NT2/D1 (cell line): ENCODE results near the gene TENM3.

Experiments used
- DNase-seq: peaks from one replicate; pipeline ENCODE4 v3.0.0-alpha.2; 2011; ENCODE audit warnings: low read depth, low spot score
- H3K27me3 ChIP-seq: 2 replicates; pipeline ENCODE4 v1.6.0; 2011; ENCODE audit warnings: mild to moderate bottlenecking; ENCODE audit not compliant: insufficient read length, insufficient read depth
- H3K36me3 ChIP-seq: 2 replicates; pipeline ENCODE4 v1.6.1; 2011; ENCODE audit warnings: mild to moderate bottlenecking, low read length, mixed read lengths; ENCODE audit not compliant: insufficient read depth, insufficient read length
- H3K4me1 ChIP-seq: 2 replicates; pipeline ENCODE4 v1.5.1; 2011; ENCODE audit not compliant: insufficient read depth, insufficient read length
- H3K4me3 ChIP-seq: 2 replicates; pipeline ENCODE4 v1.5.1; 2011; ENCODE audit warnings: low read depth; ENCODE audit not compliant: insufficient read length
- H3K9ac ChIP-seq: 2 replicates; pipeline ENCODE4 v1.6.0; 2011; ENCODE audit warnings: low read depth; ENCODE audit not compliant: insufficient read length
- H3K9me3 ChIP-seq: 2 replicates; pipeline ENCODE4 v1.5.1; 2011; ENCODE audit warnings: mild to moderate bottlenecking, low read length; ENCODE audit not compliant: insufficient read depth
- SUZ12 ChIP-seq: IDR thresholded peaks from 2 replicates; pipeline ENCODE4 v1.6.1; 2011; ENCODE audit not compliant: insufficient read length, insufficient read depth; ENCODE audit errors: extremely low read depth
- YY1 ChIP-seq: IDR thresholded peaks from 2 replicates; pipeline ENCODE4 v1.6.1; 2011; ENCODE audit not compliant: insufficient read length, insufficient read depth
- ZNF274 ChIP-seq: IDR thresholded peaks from 2 replicates; pipeline ENCODE4 v1.6.1; 2011; ENCODE audit warnings: mild to moderate bottlenecking, low read depth, low read length

TENM3 gene

DNA sequence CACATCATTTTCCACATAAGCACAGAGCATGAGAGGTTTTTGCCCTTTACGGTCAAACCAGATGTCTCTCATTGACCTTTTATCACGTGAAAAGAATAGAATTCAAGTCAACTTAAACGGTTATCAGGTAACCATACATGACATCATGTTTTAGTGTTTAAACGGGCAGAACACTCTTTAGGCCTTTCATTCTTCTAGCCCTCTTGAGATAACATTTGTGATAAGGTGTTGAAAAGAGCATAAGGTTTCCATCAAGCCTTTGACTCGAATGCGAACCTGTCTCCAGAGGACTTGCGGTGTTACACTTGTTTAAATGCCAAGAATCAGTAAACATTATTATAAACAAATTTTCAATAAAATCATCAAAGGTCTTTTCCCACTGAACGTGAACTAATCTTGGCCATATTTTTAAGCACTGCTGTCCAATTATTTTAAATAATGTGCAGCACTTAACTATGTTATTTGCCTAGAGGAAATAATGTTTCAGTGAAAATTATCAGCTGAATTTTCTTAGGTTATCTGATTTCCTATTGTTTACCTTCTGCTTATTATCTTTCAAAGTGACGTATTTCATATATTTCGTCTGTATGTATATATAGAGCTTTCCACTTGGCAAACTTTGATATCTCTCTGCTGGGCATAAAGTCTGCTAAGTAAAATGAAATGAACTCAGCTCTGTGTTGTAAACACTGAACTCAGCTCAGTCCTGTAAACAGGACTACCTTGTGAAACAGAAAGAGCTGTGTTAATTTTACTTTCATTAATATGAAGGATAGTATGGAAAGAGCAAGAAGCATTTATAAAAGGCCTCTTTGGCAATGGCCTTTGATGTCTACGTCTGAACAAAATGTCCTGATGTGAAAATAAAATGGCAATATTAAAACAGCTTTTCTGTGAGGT, 33.3 kb downstream of the TENM3 start:
- no peaks in the 10 kb centered on the region for H3K36me3 ChIP-seq
- H3K4me1 ChIP-seq: no peaks in the 10 kb centered on the region
- H3K4me3 ChIP-seq: no peak overlapping the region
- H3K9me3 ChIP-seq: no peaks in the 10 kb centered on the region
- H3K27me3 ChIP-seq: no peaks in the 10 kb centered on the region
- DNase-seq: no peak
- no peak for TF ChIP-seq SUZ12
- TF ChIP-seq ZNF274: no peak
- TF ChIP-seq YY1: no peak
- no peak overlapping the region for H3K9ac ChIP-seq

DNA sequence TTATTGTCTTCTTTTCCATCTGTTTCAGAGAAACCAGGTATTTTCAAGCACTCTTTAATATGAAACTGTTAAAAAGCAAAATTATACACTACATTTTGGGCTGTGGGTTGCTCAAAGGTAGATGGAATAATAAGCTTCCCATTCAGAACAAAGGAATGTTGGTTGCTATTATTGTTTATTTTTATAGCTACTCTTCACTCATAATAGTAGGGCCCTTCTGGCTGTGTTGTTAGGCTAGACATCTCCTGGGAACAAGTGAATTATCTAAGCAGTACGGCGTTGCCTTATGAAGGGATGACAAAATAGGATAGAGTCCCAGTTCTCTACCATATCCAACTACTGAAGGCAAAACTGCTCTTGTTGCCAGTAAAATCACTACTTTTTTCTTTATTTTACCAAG, 34.2 kb downstream of the TENM3 start:
- H3K27me3 ChIP-seq: no peaks in the 10 kb centered on the region
- no peaks in the 10 kb centered on the region for H3K4me1 ChIP-seq
- no peaks in the 10 kb centered on the region for H3K9me3 ChIP-seq
- no peaks in the 10 kb centered on the region for H3K36me3 ChIP-seq
- no peak for TF ChIP-seq YY1
- TF ChIP-seq ZNF274: no peak
- no peak overlapping the region for H3K4me3 ChIP-seq
- H3K9ac ChIP-seq: no peak overlapping the region
- no peak for DNase-seq

DNA sequence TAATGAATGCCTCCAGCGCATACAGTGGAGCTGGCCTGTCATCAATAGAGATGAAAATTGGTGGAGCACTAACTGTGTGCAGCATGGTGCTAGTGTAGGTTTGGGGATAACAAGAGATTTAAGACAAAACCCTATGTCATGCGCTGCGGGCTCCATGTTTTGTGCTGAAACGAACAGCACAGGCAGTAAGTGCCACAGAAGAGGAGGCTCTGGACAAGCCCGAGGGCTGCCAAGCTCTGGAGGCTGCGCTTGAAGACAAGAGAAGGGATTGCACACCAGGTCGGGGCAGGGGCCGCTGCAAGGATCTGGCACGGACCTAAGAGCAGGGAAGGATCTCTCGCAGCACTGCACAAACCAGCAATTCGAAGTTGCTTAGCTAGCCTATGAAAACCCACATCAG, 35.5 kb downstream of the TENM3 start:
- Histone ChIP-seq H3K9ac (no peak overlapping the region), H3K9me3 (no peaks in the 10 kb centered on the region), H3K4me3 (no peak overlapping the region), H3K36me3 (no peaks in the 10 kb centered on the region), H3K4me1 (no peaks in the 10 kb centered on the region), H3K27me3 (no peaks in the 10 kb centered on the region)
- DNase-seq: no peak
- TF ChIP-seq SUZ12 (no peak), YY1 (no peak), ZNF274 (no peak)

DNA sequence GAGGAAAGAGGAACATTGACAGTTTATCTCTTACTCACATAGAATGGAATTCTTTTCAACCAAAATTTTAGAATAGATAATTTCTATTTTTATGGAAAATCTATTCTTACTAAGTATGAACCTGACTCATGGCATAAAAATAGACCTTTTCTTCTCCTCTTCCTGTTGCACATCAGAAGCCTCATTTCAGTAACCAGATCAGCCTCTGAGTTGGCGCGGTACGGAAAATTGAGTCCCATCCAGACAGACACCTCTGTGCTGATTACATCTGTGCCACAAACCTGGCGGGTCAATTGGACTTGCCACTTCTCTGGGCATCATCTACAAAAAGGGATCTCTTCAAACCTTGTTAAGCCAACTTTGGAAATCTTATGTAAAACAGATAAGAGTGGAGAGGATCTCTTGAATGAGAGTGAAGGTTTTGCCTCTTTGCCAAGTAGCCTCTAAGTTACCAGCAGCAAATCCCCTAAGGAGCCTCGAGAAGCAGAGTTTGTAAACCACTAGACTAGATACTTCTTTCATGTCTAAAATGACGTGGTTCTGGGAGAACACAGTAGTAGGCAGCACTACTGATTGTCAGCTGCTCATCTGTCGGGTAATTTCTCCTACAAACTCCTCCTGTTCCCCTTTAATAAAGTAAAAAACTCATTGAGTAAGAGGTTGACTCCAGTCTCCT, 37.4 kb downstream of the TENM3 start:
- TF ChIP-seq SUZ12 (no peak), ZNF274 (no peak), YY1 (no peak)
- Histone ChIP-seq H3K4me1 (no peaks in the 10 kb centered on the region), H3K36me3 (no peaks in the 10 kb centered on the region), H3K9me3 (no peaks in the 10 kb centered on the region), H3K27me3 (no peaks in the 10 kb centered on the region), H3K4me3 (no peak overlapping the region), H3K9ac (no peak overlapping the region)
- no peak for DNase-seq

DNA sequence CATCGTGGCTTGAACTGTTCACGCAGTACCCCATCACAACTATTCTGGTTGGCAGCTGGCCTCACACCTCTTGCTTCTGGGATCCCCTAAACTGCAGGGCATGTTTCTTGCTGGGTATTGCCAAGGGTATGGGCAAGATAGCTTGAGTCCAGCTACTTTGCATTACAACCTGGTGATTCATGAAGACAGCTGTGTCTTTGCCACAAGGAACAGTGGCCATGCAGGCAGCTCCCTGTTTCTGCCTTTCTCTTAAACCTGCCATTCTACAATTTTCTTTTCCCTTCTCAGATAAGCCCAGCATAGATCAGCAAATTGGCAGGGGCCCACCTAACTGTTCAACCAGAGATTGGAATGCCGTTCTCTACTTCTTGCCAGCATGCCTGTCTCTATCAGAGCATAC, 42.8 kb downstream of the TENM3 start:
- H3K4me1 ChIP-seq: no peaks in the 10 kb centered on the region
- no peaks in the 10 kb centered on the region for H3K9me3 ChIP-seq
- no peak overlapping the region for H3K9ac ChIP-seq
- H3K4me3 ChIP-seq: no peak overlapping the region
- no peaks in the 10 kb centered on the region for H3K36me3 ChIP-seq
- no peaks in the 10 kb centered on the region for H3K27me3 ChIP-seq
- DNase-seq: no peak
- TF ChIP-seq YY1: no peak
- TF ChIP-seq SUZ12: no peak
- TF ChIP-seq ZNF274: no peak

DNA sequence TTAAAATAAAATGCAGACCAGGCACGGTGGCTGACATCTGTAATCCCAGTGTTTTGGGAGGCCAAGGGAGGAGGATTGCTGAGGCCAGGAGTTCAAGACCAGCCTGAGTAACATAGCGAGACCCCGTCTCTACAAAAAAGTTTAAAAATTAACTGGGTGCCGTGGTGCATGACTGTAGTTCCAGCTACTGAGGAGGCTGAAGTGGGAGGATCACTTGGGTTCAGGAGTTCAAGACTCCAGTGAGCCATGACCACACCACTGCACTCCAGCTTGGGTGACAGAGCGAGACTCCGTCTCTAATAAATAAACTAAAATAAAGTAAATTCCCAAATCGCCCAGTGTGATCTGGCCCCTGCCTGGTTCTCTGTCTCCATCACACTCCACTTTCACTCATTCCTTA, 43.7 kb downstream of the TENM3 start:
- DNase-seq: no peak
- Histone ChIP-seq H3K9me3 (no peaks in the 10 kb centered on the region), H3K9ac (no peak overlapping the region), H3K4me3 (no peak overlapping the region), H3K36me3 (no peaks in the 10 kb centered on the region), H3K27me3 (no peaks in the 10 kb centered on the region), H3K4me1 (no peaks in the 10 kb centered on the region)
- TF ChIP-seq YY1 (no peak), ZNF274 (no peak), SUZ12 (no peak)

DNA sequence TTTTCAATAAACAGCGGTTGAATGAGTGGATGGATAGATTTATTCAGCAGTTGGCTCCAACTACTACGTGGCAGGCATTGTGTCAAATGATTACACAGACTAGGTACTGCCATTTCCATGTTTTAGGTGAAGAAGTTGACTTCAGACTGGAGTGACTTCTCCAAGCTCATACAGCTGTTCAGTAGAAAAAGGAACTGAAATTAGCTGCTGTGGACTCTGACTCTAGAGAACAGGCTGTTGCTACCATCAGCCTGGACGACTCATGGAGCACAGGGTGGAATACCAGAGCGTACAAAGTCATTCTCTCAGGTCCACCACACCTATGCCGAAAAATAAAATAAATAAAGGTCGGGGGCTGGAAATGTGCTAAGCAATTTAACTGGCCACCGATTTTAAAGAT, 45.3 kb downstream of the TENM3 start:
- no peak for DNase-seq
- no peaks in the 10 kb centered on the region for H3K4me1 ChIP-seq
- TF ChIP-seq SUZ12: no peak
- TF ChIP-seq ZNF274: no peak
- TF ChIP-seq YY1: no peak

More for the DNA sequence above, 45.3 kb downstream of the TENM3 start:
- Histone ChIP-seq H3K9ac (no peak overlapping the region), H3K9me3 (no peaks in the 10 kb centered on the region), H3K36me3 (no peaks in the 10 kb centered on the region), H3K4me3 (no peak overlapping the region), H3K27me3 (no peaks in the 10 kb centered on the region)
